HepG2 (cell line): ENCODE measurements around the gene ADIPOR1. TPM values are rescaled to one million over a fixed set of nuclear protein-coding genes. Genes with fewer than 3 reads are reported as not detected.

Experiments
- ATAC-seq: fragments of 200-7000 bp; cut with Tn5 transposase; 3 replicates; pipeline ENCODE4 v1.9.1; 2020; ENCODE audit warnings: mild to moderate bottlenecking, moderate library complexity
- BruUV-seq: library from RNA; stranded (reverse); fragments of 400-500 nt; replicated peaks from 2 replicates; lab custom pipeline; 2021; lab: Mats Ljungman, UMichigan
- CTCF ChIA-PET: fragments of 300-600 bp; formaldehyde crosslinking; extraction: SDS; loops from one replicate; lab custom pipeline; 2021; ENCODE audit warnings: low total read pairs, inconsistent platforms, low intra/inter-chr PET ratio; lab: Yijun Ruan, JAX
- POLR2A ChIA-PET: fragments of 350-600 bp; sonication (Branson Sonifier 250); formaldehyde crosslinking; loops from one replicate; lab custom pipeline; 2020; ENCODE audit warnings: antibody characterized with exemption, inconsistent platforms; lab: Yijun Ruan, JAX
- DNase-seq: peaks from one replicate; pipeline ENCODE4 v3.0.0-alpha.2; 2015; ENCODE audit warnings: low spot score
- FAIRE-seq: peaks from 3 replicates; lab custom pipeline; 2011; peaks lifted over from hg19 to GRCh38; lab: Jason Lieb, UNC
- H2AFZ ChIP-seq: one replicate; pipeline ENCODE4 v1.6.1; 2011; ENCODE audit warnings: low read length, inconsistent platforms
- H3K27ac ChIP-seq: fragments of 300-600 bp; 3 replicates; pipeline ENCODE4 v1.8.0; 2011; ENCODE audit warnings: mixed run types, mild to moderate bottlenecking, mixed read lengths, low read length, inconsistent platforms; ENCODE audit not compliant: insufficient read depth; ENCODE audit errors: extremely low read length
- H3K27me3 ChIP-seq, 2 experiments: fragments of 200-600 bp in 1 of 2; 2 replicates in 1 of 2; 3 replicates in 1 of 2; pipeline versions ENCODE4 v1.6.0 to v1.8.0; 2011; ENCODE audit warnings: low read length in 2 of 2, mild to moderate bottlenecking in 2 of 2, moderate library complexity in 2 of 2, inconsistent platforms in 1 of 2; ENCODE audit not compliant: insufficient read depth in 2 of 2, control insufficient read depth in 1 of 2
- H3K36me3 ChIP-seq, 2 experiments: fragments of 200-600 bp in 1 of 2; replicated peaks in 1 of 2; 2 replicates in 1 of 2; 3 replicates in 1 of 2; pipeline versions ENCODE4 v1.5.1 to v1.8.0; 2011; ENCODE audit warnings: low read length in 2 of 2, inconsistent platforms in 1 of 2; ENCODE audit not compliant: insufficient read depth in 2 of 2, control insufficient read depth in 1 of 2
- H3K4me1 ChIP-seq: 2 replicates; pipeline ENCODE4 v1.5.1; 2012; ENCODE audit warnings: low read length, inconsistent platforms; ENCODE audit not compliant: insufficient read depth
- H3K4me2 ChIP-seq: 2 replicates; pipeline ENCODE4 v1.6.0; 2011; ENCODE audit warnings: low read depth, low read length, inconsistent platforms
- H3K4me3 ChIP-seq, 3 experiments: fragments of 200-600 bp in 1 of 3; sonication (generic), shearing (Covaris generic) in 1 of 3; replicated peaks in 1 of 3; 2 replicates each; pipeline ENCODE4 v1.5.1; 2011 to 2016; ENCODE audit warnings: low read length in 3 of 3, inconsistent platforms in 2 of 3, low read depth in 2 of 3, mild to moderate bottlenecking in 2 of 3, control low read depth in 1 of 3, mixed read lengths in 1 of 3; ENCODE audit not compliant: insufficient read depth in 1 of 3
- H3K79me2 ChIP-seq: one replicate; pipeline ENCODE4 v1.6.1; 2011; ENCODE audit warnings: low read length, inconsistent platforms; ENCODE audit not compliant: insufficient read depth
- H3K9ac ChIP-seq: 2 replicates; pipeline ENCODE4 v1.6.0; 2011; ENCODE audit warnings: mild to moderate bottlenecking, low read depth, low read length, inconsistent platforms; ENCODE audit not compliant: insufficient read depth
- H3K9me3 ChIP-seq: 2 replicates; pipeline ENCODE4 v1.5.1; 2012; ENCODE audit warnings: mild to moderate bottlenecking, low read length
- H4K20me1 ChIP-seq: 2 replicates; pipeline ENCODE4 v1.6.0; 2011; ENCODE audit warnings: inconsistent platforms, mild to moderate bottlenecking, low read length, moderate library complexity; ENCODE audit not compliant: insufficient read depth
- BATF2 ChIP-seq: sonication (generic); formaldehyde crosslinking; IDR thresholded peaks from 2 replicates; pipeline ENCODE4 v1.8.0; 2022; ENCODE audit warnings: mild to moderate bottlenecking, missing genetic modification reagents, moderate library complexity
- CC2D1A ChIP-seq: sonication (generic); formaldehyde crosslinking; IDR thresholded peaks from 2 replicates; pipeline ENCODE4 v1.8.1; 2023; ENCODE audit warnings: mild to moderate bottlenecking, missing genetic modification reagents
- CEBPG ChIP-seq: IDR thresholded peaks from 2 replicates; pipeline ENCODE4 v1.6.1; 2016
- EP300 ChIP-seq, 3 experiments: sonication (generic) in 1 of 3; formaldehyde crosslinking in 1 of 3; IDR thresholded peaks; 2 replicates each; pipeline versions ENCODE4 v1.5.1 to v1.6.1; 2011 to 2020; ENCODE audit warnings: low read depth in 2 of 3, low read length in 2 of 3, borderline replicate concordance in 1 of 3, improper control_type of control experiment in 1 of 3, mild to moderate bottlenecking in 1 of 3, missing genetic modification reagents in 1 of 3, moderate library complexity in 1 of 3
- GFI1 ChIP-seq: sonication (generic); formaldehyde crosslinking; IDR thresholded peaks from 2 replicates; pipeline ENCODE4 v1.5.0; 2020; ENCODE audit warnings: missing genetic modification reagents, mild to moderate bottlenecking, borderline replicate concordance
- HINFP ChIP-seq: sonication (generic); formaldehyde crosslinking; IDR thresholded peaks from 2 replicates; pipeline ENCODE4 v1.4.0; 2020; ENCODE audit warnings: low read depth, mild to moderate bottlenecking, missing genetic modification reagents
- HNRNPL ChIP-seq: fragments of 200-400 bp; formaldehyde crosslinking; IDR thresholded peaks from 2 replicates; pipeline ENCODE4 v1.6.1; 2017; ENCODE audit warnings: mild to moderate bottlenecking, low read depth, low read length
- MEIS1 ChIP-seq: sonication (generic); formaldehyde crosslinking; IDR thresholded peaks from 2 replicates; pipeline ENCODE4 v1.9.0; 2021; ENCODE audit warnings: mild to moderate bottlenecking, missing genetic modification reagents, moderate library complexity, borderline replicate concordance
- NR1H2 ChIP-seq: sonication (generic); formaldehyde crosslinking; IDR thresholded peaks from 2 replicates; pipeline ENCODE4 v1.8.1; 2022; ENCODE audit warnings: low read depth, missing genetic modification reagents, borderline replicate concordance
- NR3C1 ChIP-seq: sonication (generic); formaldehyde crosslinking; IDR thresholded peaks from 2 replicates; pipeline ENCODE4 v1.4.0; 2020; ENCODE audit warnings: missing genetic modification reagents
- PAWR ChIP-seq: sonication (generic); formaldehyde crosslinking; IDR thresholded peaks from 2 replicates; pipeline ENCODE4 v1.4.0; 2020; ENCODE audit warnings: missing genetic modification reagents, mild to moderate bottlenecking, borderline replicate concordance
- RFX3 ChIP-seq: IDR thresholded peaks from 2 replicates; pipeline ENCODE4 v1.6.1; 2016; ENCODE audit warnings: missing biosample characterization, missing genetic modification reagents
- SNRNP70 ChIP-seq: fragments of 200-400 bp; formaldehyde crosslinking; IDR thresholded peaks from 2 replicates; pipeline ENCODE4 v1.6.1; 2017; ENCODE audit warnings: mild to moderate bottlenecking, low read depth, low read length, moderate library complexity
- TBX3 ChIP-seq: fragments of 450-650 bp; IDR thresholded peaks from 2 replicates; pipeline ENCODE4 v1.6.1; 2017; ENCODE audit warnings: antibody characterized with exemption, mild to moderate bottlenecking, inconsistent platforms, borderline replicate concordance
- TGIF2 ChIP-seq: IDR thresholded peaks from 2 replicates; pipeline ENCODE4 v1.6.1; 2016; ENCODE audit warnings: control low read depth, missing compliant biosample characterization
- ZNF609 ChIP-seq: sonication (generic); formaldehyde crosslinking; IDR thresholded peaks from 2 replicates; pipeline ENCODE4 v1.4.0; 2020; ENCODE audit warnings: mild to moderate bottlenecking, missing genetic modification reagents, borderline replicate concordance
- ZNF768 ChIP-seq: sonication (generic); formaldehyde crosslinking; IDR thresholded peaks from 2 replicates; pipeline ENCODE4 v1.4.0; 2020; ENCODE audit warnings: missing genetic modification reagents
- ZNF773 ChIP-seq: sonication (generic); formaldehyde crosslinking; IDR thresholded peaks from 2 replicates; pipeline ENCODE4 v1.4.0; 2020; ENCODE audit warnings: missing genetic modification reagents, borderline replicate concordance
- WGBS: methylation state at CpG from one replicate; pipeline ENCODE4 v1.1.6; 2017; ENCODE audit warnings: low lambda C conversion rate; 5-methylcytosine and 5-hydroxymethylcytosine counted together
- in situ Hi-C: cut with HindIII; loops from 2 replicates; pipeline ENCODE4 v1.10.0; 2017; ENCODE audit warnings: low pct_unique_long_range_greater_than_20kb; ENCODE audit not compliant: extremely low pct_ligation_motif_present
- intact Hi-C: fragments of 100-400 bp; cut with micrococcal nuclease; formaldehyde crosslinking; loops from one replicate; pipeline ENCODE4 v1.10.0; 2022; ENCODE audit not compliant: unreplicated experiment
- polyA plus RNA-seq, 8 experiments: library from polyadenylated mRNA; depleted of rRNA in 3 of 8; stranded (reverse) in 7 of 8; unstranded in 1 of 8; fragments of >200 nt; fragmentation: Illumina TruSeq in 4 of 8; extraction: Trizol in 4 of 8; gene quantifications; 2 replicates each; pipeline versions ENCODE4 v1.2.1 to v1.2.3, GENCODE V29; 2011 to 2016; ENCODE audit warnings: low read depth in 4 of 8, missing spikeins in 1 of 8, mixed read lengths in 1 of 8; ENCODE audit not compliant: insufficient read depth in 1 of 8
- total RNA-seq, 5 experiments: library from RNA; depleted of rRNA; stranded (reverse); fragments of >200 nt; fragmentation: Illumina TruSeq; extraction: Trizol; gene quantifications; 2 replicates each; pipeline ENCODE4 v1.2.3, GENCODE V29; 2016; ENCODE audit warnings: low read depth in 1 of 5

The ADIPOR1 gene
- total and polyA plus RNA-seq, 2 of the 13 experiments (the other 11 are each of a cell fraction or from before 2014, with no cell fraction given), result 60.0 to 141 TPM

GRCh38 chr1:202979459-202979858, 21.3 kb upstream of the ADIPOR1 start:
- H3K79me2 ChIP-seq, result no peaks in the 10 kb centered on the region
- H3K27ac ChIP-seq, result no peak overlapping the region
- TF ChIP-seq NR1H2 (CRISPR knock-in tag), result no peak
- TF ChIP-seq TGIF2, result no peak
- no peak for TF ChIP-seq MEIS1 (CRISPR knock-in tag)
- TF ChIP-seq TBX3, result no peak
- TF ChIP-seq PAWR (CRISPR knock-in tag), result no peak
- no peak for TF ChIP-seq CEBPG (CRISPR knock-in tag)
- TF ChIP-seq NR3C1 (CRISPR knock-in tag), result no peak
- no peak for TF ChIP-seq HINFP
- no peak for TF ChIP-seq ZNF768 (CRISPR knock-in tag)
- TF ChIP-seq ZNF773 (CRISPR knock-in tag), result no peak
- no peak for TF ChIP-seq RFX3 (CRISPR knock-in tag)
- no peak for TF ChIP-seq EP300 (IDR thresholded peaks at IDR 0.05; ENCODE audit: low read depth in 2 of 2, low read length in 2 of 2)
- TF ChIP-seq EP300 (CRISPR knock-in tag; IDR thresholded peaks at IDR 0.05; ENCODE audit: borderline replicate concordance), result no peak
- no peak for TF ChIP-seq BATF2
- TF ChIP-seq GFI1 (CRISPR knock-in tag), result no peak
- TF ChIP-seq SNRNP70, result no peak
- TF ChIP-seq CC2D1A (CRISPR knock-in tag), result no peak
- no peak for TF ChIP-seq ZNF609
- TF ChIP-seq HNRNPL, result no peak
- in situ Hi-C loops, result no loop called here
- no peaks in the 10 kb centered on the region for H4K20me1 ChIP-seq
- H3K9ac ChIP-seq, result no peak overlapping the region
- no peak overlapping the region for H3K4me3 ChIP-seq
- FAIRE-seq (no peak), ATAC-seq (no peak), DNase-seq (no peak)
- ChIA-PET POLR2A (no interaction called here), CTCF (no interaction called here)
- no TSS peak for BruUV-seq
- H3K4me2 ChIP-seq, result no peak overlapping the region
- H3K36me3 ChIP-seq, result no peaks in the 10 kb centered on the region
- H3K27me3 ChIP-seq, result peaks cover 0 to 16% of the 10 kb centered on the region in 2 experiments; a peak in 2 of 5 replicates
- H3K4me1 ChIP-seq, result no peaks in the 10 kb centered on the region
- no peaks in the 10 kb centered on the region for H3K9me3 ChIP-seq
- intact Hi-C loops, result no loop called here
- no peak overlapping the region for H2AFZ ChIP-seq
- WGBS, result 0% methylated on average over 2 of the region's 2 CpGs
